SU-DHL-6 (cell line): Measurements from ENCODE around the gene CCM2.

Experiments
- CTCF ChIP-seq: fragments of 200-600 bp; sonication (generic); IDR thresholded peaks from one replicate; pipeline ENCODE4 v1.5.1; 2017; ENCODE audit warnings: antibody characterized with exemption, mild to moderate bottlenecking, low read length, moderate library complexity; ENCODE audit not compliant: insufficient read depth, poor library complexity, severe bottlenecking
- EZH2phosphoT487 ChIP-seq: fragments of 200-600 bp; sonication (generic), shearing (Covaris generic); conservative IDR thresholded peaks from 2 replicates; pipeline ENCODE4 v1.6.1; 2018; ENCODE audit warnings: mild to moderate bottlenecking, antibody characterized with exemption, low read length, moderate library complexity, mixed read lengths

- no peak for TF ChIP-seq CTCF
- TF ChIP-seq EZH2phosphoT487, result no peak
Measured at GRCh38 chr7:45118292-45118691, 118.3 kb downstream of the CCM2 start.
